ENCODE results near the gene CALN1. TPM values are rescaled to one million over a fixed set of nuclear protein-coding genes. Genes with fewer than 3 reads are reported as not detected.

Gene CALN1
- total and polyA plus RNA-seq, 4 donors: 0.14 to 0.84 (median 0.24) TPM

DNA sequence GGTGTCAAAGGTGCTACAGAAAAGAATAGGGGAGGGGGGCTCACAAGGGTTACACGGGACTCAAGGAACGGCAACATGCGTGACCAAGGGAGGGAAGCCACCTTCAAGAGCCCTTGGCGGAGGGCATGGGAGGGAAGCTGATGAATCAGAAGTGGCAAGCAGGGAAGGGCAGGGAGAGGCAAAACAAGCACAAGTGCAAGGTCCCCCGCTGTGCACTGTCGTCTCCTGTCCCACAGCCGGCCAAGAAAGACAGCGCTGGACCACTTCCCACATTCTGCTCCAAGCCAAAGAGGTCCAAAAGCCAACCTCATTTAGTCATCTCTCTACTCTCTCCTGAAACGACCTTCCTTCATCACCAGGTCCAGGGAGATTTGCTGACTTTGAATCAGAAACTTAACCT lies 102.7 kb downstream of the CALN1 start:
- TF ChIP-seq, protein P1, sequence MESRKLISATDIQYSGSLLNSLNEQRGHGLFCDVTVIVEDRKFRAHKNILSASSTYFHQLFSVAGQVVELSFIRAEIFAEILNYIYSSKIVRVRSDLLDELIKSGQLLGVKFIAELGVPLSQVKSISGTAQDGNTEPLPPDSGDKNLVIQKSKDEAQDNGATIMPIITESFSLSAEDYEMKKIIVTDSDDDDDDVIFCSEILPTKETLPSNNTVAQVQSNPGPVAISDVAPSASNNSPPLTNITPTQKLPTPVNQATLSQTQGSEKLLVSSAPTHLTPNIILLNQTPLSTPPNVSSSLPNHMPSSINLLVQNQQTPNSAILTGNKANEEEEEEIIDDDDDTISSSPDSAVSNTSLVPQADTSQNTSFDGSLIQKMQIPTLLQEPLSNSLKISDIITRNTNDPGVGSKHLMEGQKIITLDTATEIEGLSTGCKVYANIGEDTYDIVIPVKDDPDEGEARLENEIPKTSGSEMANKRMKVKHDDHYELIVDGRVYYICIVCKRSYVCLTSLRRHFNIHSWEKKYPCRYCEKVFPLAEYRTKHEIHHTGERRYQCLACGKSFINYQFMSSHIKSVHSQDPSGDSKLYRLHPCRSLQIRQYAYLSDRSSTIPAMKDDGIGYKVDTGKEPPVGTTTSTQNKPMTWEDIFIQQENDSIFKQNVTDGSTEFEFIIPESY (IDR thresholded peaks at IDR 0.05): no peak
- TF ChIP-seq NR2F2 (IDR thresholded peaks at IDR 0.05) (no peak), FOXA1 (IDR thresholded peaks at IDR 0.05) (no peak), RXRA (IDR thresholded peaks at IDR 0.05) (no peak), EGR1 (IDR thresholded peaks at IDR 0.05; ENCODE audit: low read depth in 2 of 2) (no peak), GABPA (IDR thresholded peaks at IDR 0.05 in 1 of 2, conservative IDR thresholded peaks at IDR 0.05 in 1 of 2) (no peak), FOXA2 (IDR thresholded peaks at IDR 0.05) (no peak), HNF4G (IDR thresholded peaks at IDR 0.05) (no peak)
- TF ChIP-seq, protein P2, sequence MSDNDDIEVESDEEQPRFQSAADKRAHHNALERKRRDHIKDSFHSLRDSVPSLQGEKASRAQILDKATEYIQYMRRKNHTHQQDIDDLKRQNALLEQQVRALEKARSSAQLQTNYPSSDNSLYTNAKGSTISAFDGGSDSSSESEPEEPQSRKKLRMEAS (IDR thresholded peaks at IDR 0.05): no peak
- Histone ChIP-seq H3K4me1 (ENCODE audit: control insufficient read depth in 4 of 4, insufficient read depth in 4 of 4, low read length in 3 of 4) (no peaks in the 10 kb centered on the region), H3K27ac (ENCODE audit: low read depth in 1 of 2, low read length in 2 of 2) (no peak overlapping the region), H3K4me3 (ENCODE audit: low read depth in 1 of 3, low read length in 3 of 3) (no peak overlapping the region), H3K9ac (ENCODE audit: low read depth in 1 of 2, low read length in 2 of 2) (no peak overlapping the region), H3K9me3 (ENCODE audit: control insufficient read depth in 4 of 4, low read length in 3 of 4) (no peaks in the 10 kb centered on the region), H3K36me3 (ENCODE audit: control insufficient read depth in 4 of 4, insufficient read depth in 3 of 4, low read depth in 1 of 4, low read length in 3 of 4) (no peaks in the 10 kb centered on the region), H3K27me3 (ENCODE audit: control insufficient read depth in 4 of 4, insufficient read depth in 4 of 4, low read length in 3 of 4) (no peaks in the 10 kb centered on the region)
- WGBS: 82% methylated on average over 9 of the region's 9 CpGs
- no peak for DNase-seq (ENCODE audit: low spot score)

DNA sequence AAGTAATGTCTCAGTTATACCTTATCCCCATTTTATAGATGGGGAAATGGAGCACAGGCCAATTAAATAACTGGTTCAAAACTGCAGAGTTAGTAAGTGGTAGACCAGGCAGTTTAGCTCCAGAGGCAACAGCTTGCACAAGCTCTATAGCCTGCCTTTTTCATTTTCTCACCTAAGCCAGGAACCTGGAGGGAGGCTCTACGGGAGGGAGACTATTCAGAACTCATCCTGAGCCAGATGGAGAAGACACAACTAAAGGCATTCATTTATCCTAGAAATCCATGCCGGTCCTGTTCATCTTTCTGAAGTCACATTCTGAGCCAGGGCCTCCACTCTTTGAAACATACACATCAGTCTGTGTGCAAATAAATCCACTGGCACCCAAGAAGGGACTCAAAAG lies 103.2 kb downstream of the CALN1 start:
- WGBS: 73% methylated on average over 2 of the region's 2 CpGs
- Histone ChIP-seq H3K4me3 (ENCODE audit: low read depth in 1 of 3, low read length in 3 of 3) (no peak overlapping the region), H3K27me3 (ENCODE audit: control insufficient read depth in 4 of 4, insufficient read depth in 4 of 4, low read length in 3 of 4) (no peaks in the 10 kb centered on the region), H3K36me3 (ENCODE audit: control insufficient read depth in 4 of 4, insufficient read depth in 3 of 4, low read depth in 1 of 4, low read length in 3 of 4) (no peaks in the 10 kb centered on the region), H3K4me1 (ENCODE audit: control insufficient read depth in 4 of 4, insufficient read depth in 4 of 4, low read length in 3 of 4) (no peaks in the 10 kb centered on the region), H3K9me3 (ENCODE audit: control insufficient read depth in 4 of 4, low read length in 3 of 4) (no peaks in the 10 kb centered on the region), H3K27ac (ENCODE audit: low read depth in 1 of 2, low read length in 2 of 2) (no peak overlapping the region), H3K9ac (ENCODE audit: low read depth in 1 of 2, low read length in 2 of 2) (no peak overlapping the region)
- DNase-seq (ENCODE audit: low spot score): no peak
- TF ChIP-seq JUND (IDR thresholded peaks at IDR 0.05) (no peak), HNF4A (conservative IDR thresholded peaks at IDR 0.05) (no peak), RXRA (IDR thresholded peaks at IDR 0.05) (no peak), YY1 (IDR thresholded peaks at IDR 0.05) (no peak), GABPA (IDR thresholded peaks at IDR 0.05 in 1 of 2, conservative IDR thresholded peaks at IDR 0.05 in 1 of 2) (no peak), FOXA1 (IDR thresholded peaks at IDR 0.05) (no peak), HNF4G (IDR thresholded peaks at IDR 0.05) (no peak), EGR1 (IDR thresholded peaks at IDR 0.05; ENCODE audit: low read depth in 2 of 2) (no peak), FOXA2 (IDR thresholded peaks at IDR 0.05) (no peak), RAD21 (IDR thresholded peaks at IDR 0.05) (no peak), NR2F2 (IDR thresholded peaks at IDR 0.05) (no peak), TAF1 (conservative IDR thresholded peaks at IDR 0.05) (no peak), SP1 (IDR thresholded peaks at IDR 0.05) (no peak)
- TF ChIP-seq, protein P3, sequence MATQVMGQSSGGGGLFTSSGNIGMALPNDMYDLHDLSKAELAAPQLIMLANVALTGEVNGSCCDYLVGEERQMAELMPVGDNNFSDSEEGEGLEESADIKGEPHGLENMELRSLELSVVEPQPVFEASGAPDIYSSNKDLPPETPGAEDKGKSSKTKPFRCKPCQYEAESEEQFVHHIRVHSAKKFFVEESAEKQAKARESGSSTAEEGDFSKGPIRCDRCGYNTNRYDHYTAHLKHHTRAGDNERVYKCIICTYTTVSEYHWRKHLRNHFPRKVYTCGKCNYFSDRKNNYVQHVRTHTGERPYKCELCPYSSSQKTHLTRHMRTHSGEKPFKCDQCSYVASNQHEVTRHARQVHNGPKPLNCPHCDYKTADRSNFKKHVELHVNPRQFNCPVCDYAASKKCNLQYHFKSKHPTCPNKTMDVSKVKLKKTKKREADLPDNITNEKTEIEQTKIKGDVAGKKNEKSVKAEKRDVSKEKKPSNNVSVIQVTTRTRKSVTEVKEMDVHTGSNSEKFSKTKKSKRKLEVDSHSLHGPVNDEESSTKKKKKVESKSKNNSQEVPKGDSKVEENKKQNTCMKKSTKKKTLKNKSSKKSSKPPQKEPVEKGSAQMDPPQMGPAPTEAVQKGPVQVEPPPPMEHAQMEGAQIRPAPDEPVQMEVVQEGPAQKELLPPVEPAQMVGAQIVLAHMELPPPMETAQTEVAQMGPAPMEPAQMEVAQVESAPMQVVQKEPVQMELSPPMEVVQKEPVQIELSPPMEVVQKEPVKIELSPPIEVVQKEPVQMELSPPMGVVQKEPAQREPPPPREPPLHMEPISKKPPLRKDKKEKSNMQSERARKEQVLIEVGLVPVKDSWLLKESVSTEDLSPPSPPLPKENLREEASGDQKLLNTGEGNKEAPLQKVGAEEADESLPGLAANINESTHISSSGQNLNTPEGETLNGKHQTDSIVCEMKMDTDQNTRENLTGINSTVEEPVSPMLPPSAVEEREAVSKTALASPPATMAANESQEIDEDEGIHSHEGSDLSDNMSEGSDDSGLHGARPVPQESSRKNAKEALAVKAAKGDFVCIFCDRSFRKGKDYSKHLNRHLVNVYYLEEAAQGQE (IDR thresholded peaks at IDR 0.05): no peak
- TF ChIP-seq, protein P2 (IDR thresholded peaks at IDR 0.05): no peak
- TF ChIP-seq, protein P1 (IDR thresholded peaks at IDR 0.05): no peak
- TF ChIP-seq, protein P4, sequence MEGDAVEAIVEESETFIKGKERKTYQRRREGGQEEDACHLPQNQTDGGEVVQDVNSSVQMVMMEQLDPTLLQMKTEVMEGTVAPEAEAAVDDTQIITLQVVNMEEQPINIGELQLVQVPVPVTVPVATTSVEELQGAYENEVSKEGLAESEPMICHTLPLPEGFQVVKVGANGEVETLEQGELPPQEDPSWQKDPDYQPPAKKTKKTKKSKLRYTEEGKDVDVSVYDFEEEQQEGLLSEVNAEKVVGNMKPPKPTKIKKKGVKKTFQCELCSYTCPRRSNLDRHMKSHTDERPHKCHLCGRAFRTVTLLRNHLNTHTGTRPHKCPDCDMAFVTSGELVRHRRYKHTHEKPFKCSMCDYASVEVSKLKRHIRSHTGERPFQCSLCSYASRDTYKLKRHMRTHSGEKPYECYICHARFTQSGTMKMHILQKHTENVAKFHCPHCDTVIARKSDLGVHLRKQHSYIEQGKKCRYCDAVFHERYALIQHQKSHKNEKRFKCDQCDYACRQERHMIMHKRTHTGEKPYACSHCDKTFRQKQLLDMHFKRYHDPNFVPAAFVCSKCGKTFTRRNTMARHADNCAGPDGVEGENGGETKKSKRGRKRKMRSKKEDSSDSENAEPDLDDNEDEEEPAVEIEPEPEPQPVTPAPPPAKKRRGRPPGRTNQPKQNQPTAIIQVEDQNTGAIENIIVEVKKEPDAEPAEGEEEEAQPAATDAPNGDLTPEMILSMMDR (IDR thresholded peaks at IDR 0.05; ENCODE audit: low read depth, low read length, missing input control): no peak
- TF ChIP-seq, protein P5, sequence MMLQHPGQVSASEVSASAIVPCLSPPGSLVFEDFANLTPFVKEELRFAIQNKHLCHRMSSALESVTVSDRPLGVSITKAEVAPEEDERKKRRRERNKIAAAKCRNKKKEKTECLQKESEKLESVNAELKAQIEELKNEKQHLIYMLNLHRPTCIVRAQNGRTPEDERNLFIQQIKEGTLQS (IDR thresholded peaks at IDR 0.05): no peak

Measured in liver (tissue), 9 donors.